OCI-LY1 (cell line): ENCODE data around the gene CALY.

Experiments used
- EZH2 ChIP-seq: fragments of 200-600 bp; sonication (generic), shearing (Covaris generic); IDR thresholded peaks from 2 replicates; pipeline ENCODE4 v1.8.0; 2017; ENCODE audit warnings: borderline replicate concordance, mixed run types, mild to moderate bottlenecking, antibody characterized with exemption, low read length, moderate library complexity, mixed read lengths
- TF ChIP-seq, protein P1 (sequence below): fragments of 200-600 bp; sonication (generic), shearing (Covaris generic); IDR thresholded peaks from 2 replicates; pipeline ENCODE4 v1.5.1; 2017; ENCODE audit warnings: mild to moderate bottlenecking, antibody characterized with exemption, low read length, moderate library complexity, mixed read lengths

DNA sequence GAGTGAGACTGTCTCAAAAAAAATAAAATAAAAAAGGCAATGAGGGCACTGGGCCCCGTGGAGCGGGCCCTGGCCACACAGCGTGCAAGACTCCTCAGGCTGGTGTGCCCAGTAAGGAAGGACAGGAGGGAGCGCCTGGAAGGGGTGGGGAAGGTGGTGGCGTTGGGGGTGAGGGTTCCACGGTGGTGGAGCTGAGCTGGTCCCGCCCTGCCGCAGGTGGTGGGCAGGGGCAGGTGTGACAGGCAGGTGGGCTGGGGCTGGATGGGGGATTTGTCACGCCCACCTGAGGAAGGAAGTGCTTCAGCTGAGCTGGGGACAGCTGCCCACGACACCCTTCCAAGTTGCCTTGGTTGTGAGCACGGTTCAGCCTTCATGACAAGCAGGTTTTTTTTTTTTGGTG is 9.7 kb upstream of the CALY start:
- TF ChIP-seq, protein P1, sequence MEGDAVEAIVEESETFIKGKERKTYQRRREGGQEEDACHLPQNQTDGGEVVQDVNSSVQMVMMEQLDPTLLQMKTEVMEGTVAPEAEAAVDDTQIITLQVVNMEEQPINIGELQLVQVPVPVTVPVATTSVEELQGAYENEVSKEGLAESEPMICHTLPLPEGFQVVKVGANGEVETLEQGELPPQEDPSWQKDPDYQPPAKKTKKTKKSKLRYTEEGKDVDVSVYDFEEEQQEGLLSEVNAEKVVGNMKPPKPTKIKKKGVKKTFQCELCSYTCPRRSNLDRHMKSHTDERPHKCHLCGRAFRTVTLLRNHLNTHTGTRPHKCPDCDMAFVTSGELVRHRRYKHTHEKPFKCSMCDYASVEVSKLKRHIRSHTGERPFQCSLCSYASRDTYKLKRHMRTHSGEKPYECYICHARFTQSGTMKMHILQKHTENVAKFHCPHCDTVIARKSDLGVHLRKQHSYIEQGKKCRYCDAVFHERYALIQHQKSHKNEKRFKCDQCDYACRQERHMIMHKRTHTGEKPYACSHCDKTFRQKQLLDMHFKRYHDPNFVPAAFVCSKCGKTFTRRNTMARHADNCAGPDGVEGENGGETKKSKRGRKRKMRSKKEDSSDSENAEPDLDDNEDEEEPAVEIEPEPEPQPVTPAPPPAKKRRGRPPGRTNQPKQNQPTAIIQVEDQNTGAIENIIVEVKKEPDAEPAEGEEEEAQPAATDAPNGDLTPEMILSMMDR, result no peak
- TF ChIP-seq EZH2, result no peak
